Mesenchymal stem cell (in vitro differentiated cells and primary cell): ENCODE data around the gene APC.

Experiments used
- DNase-seq: peaks from one replicate; pipeline ENCODE4 v3.0.0-alpha.2; 2013
- H2AFZ ChIP-seq: one replicate; pipeline ENCODE4 v1.6.1; 2013; ENCODE audit warnings: low read depth, mild to moderate bottlenecking, control low read depth, inconsistent platforms, low read length, moderate library complexity
- H2AK5ac ChIP-seq: 2 replicates; pipeline ENCODE4 v1.6.1; 2013; ENCODE audit warnings: low read length, moderate library complexity, mild to moderate bottlenecking, inconsistent platforms; ENCODE audit not compliant: severe bottlenecking
- H2BK120ac ChIP-seq: one replicate; pipeline ENCODE4 v1.6.1; 2013; ENCODE audit warnings: low read depth, mild to moderate bottlenecking, inconsistent platforms, low read length, moderate library complexity
- H2BK12ac ChIP-seq, 2 experiments: one replicate each; pipeline ENCODE4 v1.6.1; 2013; ENCODE audit warnings: inconsistent platforms in 2 of 2, low read length in 2 of 2, mild to moderate bottlenecking in 2 of 2, moderate library complexity in 2 of 2, control low read depth in 1 of 2
- H2BK15ac ChIP-seq: one replicate; pipeline ENCODE4 v1.6.1; 2013; ENCODE audit warnings: mild to moderate bottlenecking, low read depth, inconsistent platforms; ENCODE audit not compliant: poor library complexity, severe bottlenecking
- H2BK5ac ChIP-seq: 2 replicates; pipeline ENCODE4 v1.6.1; 2013; ENCODE audit warnings: low read depth, mild to moderate bottlenecking, low read length, control low read depth, inconsistent platforms; ENCODE audit not compliant: poor library complexity, severe bottlenecking
- H3K14ac ChIP-seq, 2 experiments: one replicate each; pipeline ENCODE4 v1.6.1; 2013; ENCODE audit warnings: inconsistent platforms in 2 of 2, low read length in 2 of 2, control low read depth in 1 of 2, mild to moderate bottlenecking in 1 of 2, moderate library complexity in 1 of 2
- H3K18ac ChIP-seq, 2 experiments: one replicate each; pipeline ENCODE4 v1.6.1; 2013; ENCODE audit warnings: inconsistent platforms in 2 of 2, low read length in 2 of 2, control low read depth in 1 of 2, low read depth in 1 of 2, mild to moderate bottlenecking in 1 of 2
- H3K23ac ChIP-seq, 2 experiments: one replicate each; pipeline ENCODE4 v1.6.1; 2013; ENCODE audit warnings: inconsistent platforms in 2 of 2, low read length in 2 of 2, mild to moderate bottlenecking in 2 of 2, moderate library complexity in 2 of 2, control low read depth in 1 of 2
- H3K27ac ChIP-seq: 2 replicates; pipeline ENCODE4 v1.5.1; 2013; ENCODE audit warnings: mild to moderate bottlenecking, moderate library complexity, low read length, control low read depth, inconsistent platforms; ENCODE audit not compliant: poor library complexity, severe bottlenecking
- H3K27me3 ChIP-seq, 2 experiments: 2 replicates each; pipeline versions ENCODE4 v1.6.1 to v1.7.0; 2013; ENCODE audit warnings: low read length in 2 of 2, mild to moderate bottlenecking in 2 of 2, moderate library complexity in 2 of 2, control low read depth in 1 of 2, inconsistent platforms in 1 of 2; ENCODE audit not compliant: control insufficient read depth in 1 of 2, insufficient read depth in 1 of 2
- H3K36me3 ChIP-seq, 2 experiments: 2 replicates each; pipeline versions ENCODE4 v1.6.1 to v1.7.0; 2013; ENCODE audit warnings: low read length in 2 of 2, control low read depth in 1 of 2, inconsistent platforms in 1 of 2, low read depth in 1 of 2, mild to moderate bottlenecking in 1 of 2; ENCODE audit not compliant: insufficient read depth in 2 of 2, control insufficient read depth in 1 of 2
- H3K4ac ChIP-seq, 2 experiments: one replicate each; pipeline ENCODE4 v1.6.1; 2013; ENCODE audit warnings: inconsistent platforms in 2 of 2, low read length in 2 of 2, mild to moderate bottlenecking in 2 of 2, moderate library complexity in 2 of 2, control low read depth in 1 of 2, low read depth in 1 of 2
- H3K4me1 ChIP-seq: 2 replicates; pipeline ENCODE4 v1.6.1; 2013; ENCODE audit warnings: low read depth, low read length, control low read depth; ENCODE audit not compliant: control insufficient read depth, insufficient read depth
- H3K4me2 ChIP-seq: 2 replicates; pipeline ENCODE4 v1.6.1; 2013; ENCODE audit warnings: low read length, mild to moderate bottlenecking, inconsistent platforms; ENCODE audit not compliant: poor library complexity, severe bottlenecking
- H3K4me3 ChIP-seq, 2 experiments: 2 replicates each; pipeline versions ENCODE4 v1.5.1 to v1.7.0; 2013; ENCODE audit warnings: low read length in 2 of 2, mild to moderate bottlenecking in 2 of 2, control low read depth in 1 of 2, low read depth in 1 of 2; ENCODE audit not compliant: insufficient read depth in 1 of 2
- H3K79me1 ChIP-seq: replicated peaks from 2 replicates; pipeline ENCODE4 v1.6.1; 2013; ENCODE audit warnings: mild to moderate bottlenecking, control low read depth, low read length, inconsistent platforms; ENCODE audit not compliant: poor library complexity, severe bottlenecking
- H3K9ac ChIP-seq: 2 replicates; pipeline ENCODE4 v1.7.0; 2013; ENCODE audit warnings: mild to moderate bottlenecking, low read length, moderate library complexity
- H3K9me3 ChIP-seq: 2 replicates; pipeline ENCODE4 v1.7.0; 2013; ENCODE audit warnings: mild to moderate bottlenecking, low read length; ENCODE audit not compliant: control insufficient read depth
- H4K8ac ChIP-seq: one replicate; pipeline ENCODE4 v1.6.1; 2013; ENCODE audit warnings: inconsistent platforms, mild to moderate bottlenecking, low read length, moderate library complexity
- H4K91ac ChIP-seq: one replicate; pipeline ENCODE4 v1.6.1; 2013; ENCODE audit warnings: mild to moderate bottlenecking, low read length, inconsistent platforms
- WGBS: methylation state at CpG from one replicate; pipeline ENCODE4 v1.1.7; 2013; ENCODE audit warnings: mixed read lengths; 5-methylcytosine and 5-hydroxymethylcytosine counted together

Gene APC

GRCh38 chr5:112696786-112697185, 40.9 kb upstream of the APC start:
- Histone ChIP-seq H3K9ac (no peak overlapping the region), H4K91ac (no peak overlapping the region), H3K18ac (no peak overlapping the region), H2BK120ac (no peak overlapping the region), H4K8ac (no peak overlapping the region), H3K23ac (no peak overlapping the region), H2BK15ac (no peak overlapping the region), H3K79me1 (no peaks in the 10 kb centered on the region), H2BK5ac (no peak overlapping the region), H2AFZ (no peak overlapping the region), H3K4ac (no peak overlapping the region), H3K9me3 (no peaks in the 10 kb centered on the region), H3K4me1 (no peaks in the 10 kb centered on the region), H3K36me3 (no peaks in the 10 kb centered on the region), H2AK5ac (no peak overlapping the region), H3K27me3 (peaks cover 0 to 4% of the 10 kb centered on the region in 2 experiments), H2BK12ac (peak overlapping the region in 1 of 2 experiments; percentile 69), H3K4me2 (no peak overlapping the region), H3K4me3 (no peak overlapping the region), H3K14ac (no peak overlapping the region), H3K27ac (no peak overlapping the region)
- DNase-seq: no peak
- 62% methylated on average over 4 of the region's 5 CpGs for WGBS

- Histone ChIP-seq H3K27me3 (no peaks in the 10 kb centered on the region), H3K23ac (no peak overlapping the region), H4K8ac (no peak overlapping the region), H2BK120ac (no peak overlapping the region), H3K79me1 (no peaks in the 10 kb centered on the region), H3K4me2 (no peak overlapping the region), H3K4me3 (no peak overlapping the region), H3K14ac (no peak overlapping the region), H4K91ac (no peak overlapping the region), H2BK5ac (no peak overlapping the region), H3K9ac (peak overlapping the region; percentile 53), H3K36me3 (no peaks in the 10 kb centered on the region), H3K4ac (no peak overlapping the region), H3K27ac (no peak overlapping the region), H2BK12ac (no peak overlapping the region), H3K4me1 (no peaks in the 10 kb centered on the region), H3K9me3 (no peaks in the 10 kb centered on the region), H2BK15ac (no peak overlapping the region), H2AK5ac (no peak overlapping the region), H2AFZ (no peak overlapping the region), H3K18ac (no peak overlapping the region)
- WGBS: 84% methylated on average over 2 of the region's 2 CpGs
- DNase-seq: no peak
Observed at GRCh38 chr5:112697322-112697721, 40.4 kb upstream of the APC start.

GRCh38 chr5:112697833-112698232, 39.9 kb upstream of the APC start:
- H2AFZ ChIP-seq: no peak overlapping the region
- no peak overlapping the region for H2BK5ac ChIP-seq
- no peaks in the 10 kb centered on the region for H3K36me3 ChIP-seq
- H3K9me3 ChIP-seq: no peaks in the 10 kb centered on the region
- no peak overlapping the region for H3K27ac ChIP-seq
- no peak overlapping the region for H3K4ac ChIP-seq
- no peaks in the 10 kb centered on the region for H3K4me1 ChIP-seq
- H3K4me3 ChIP-seq: no peak overlapping the region
- no peaks in the 10 kb centered on the region for H3K27me3 ChIP-seq
- WGBS: 94% methylated on average over 2 of the region's 2 CpGs
- H2AK5ac ChIP-seq: no peak overlapping the region
- no peak overlapping the region for H3K9ac ChIP-seq
- H3K18ac ChIP-seq: no peak overlapping the region
- no peak overlapping the region for H4K8ac ChIP-seq
- no peak overlapping the region for H3K14ac ChIP-seq
- no peak overlapping the region for H2BK15ac ChIP-seq
- no peak for DNase-seq
- H2BK12ac ChIP-seq: no peak overlapping the region
- no peak overlapping the region for H4K91ac ChIP-seq
- H3K4me2 ChIP-seq: no peak overlapping the region
- H3K23ac ChIP-seq: no peak overlapping the region
- no peak overlapping the region for H2BK120ac ChIP-seq
- no peaks in the 10 kb centered on the region for H3K79me1 ChIP-seq

- Histone ChIP-seq H2AFZ (no peak overlapping the region), H3K79me1 (no peaks in the 10 kb centered on the region), H2BK15ac (no peak overlapping the region), H3K9ac (no peak overlapping the region), H4K8ac (no peak overlapping the region), H3K4ac (no peak overlapping the region), H2AK5ac (no peak overlapping the region), H2BK12ac (no peak overlapping the region), H2BK120ac (no peak overlapping the region), H3K18ac (no peak overlapping the region), H3K14ac (no peak overlapping the region), H3K27me3 (no peaks in the 10 kb centered on the region), H2BK5ac (no peak overlapping the region), H3K4me1 (no peaks in the 10 kb centered on the region), H3K4me3 (no peak overlapping the region), H3K36me3 (no peaks in the 10 kb centered on the region), H3K9me3 (no peaks in the 10 kb centered on the region), H4K91ac (no peak overlapping the region), H3K23ac (no peak overlapping the region), H3K27ac (no peak overlapping the region), H3K4me2 (no peak overlapping the region)
- peak; percentile 62 for DNase-seq
- 79% methylated on average over 6 of the region's 7 CpGs for WGBS
Observed at GRCh38 chr5:112703866-112704820, 33.5 kb upstream of the APC start.
